GM19240 (cell line): ENCODE results near the gene TXNDC5.
"Not testable (repeated sequence)": the region's sequence is repeated elsewhere in the genome, so short reads cannot be mapped to it uniquely, and the experiment has no call there.

Source experiments
- DNase-seq: peaks from one replicate; pipeline ENCODE4 v3.0.0; 2011; ENCODE audit warnings: low spot score; ENCODE audit not compliant: insufficient read length

The TXNDC5 gene

DNA sequence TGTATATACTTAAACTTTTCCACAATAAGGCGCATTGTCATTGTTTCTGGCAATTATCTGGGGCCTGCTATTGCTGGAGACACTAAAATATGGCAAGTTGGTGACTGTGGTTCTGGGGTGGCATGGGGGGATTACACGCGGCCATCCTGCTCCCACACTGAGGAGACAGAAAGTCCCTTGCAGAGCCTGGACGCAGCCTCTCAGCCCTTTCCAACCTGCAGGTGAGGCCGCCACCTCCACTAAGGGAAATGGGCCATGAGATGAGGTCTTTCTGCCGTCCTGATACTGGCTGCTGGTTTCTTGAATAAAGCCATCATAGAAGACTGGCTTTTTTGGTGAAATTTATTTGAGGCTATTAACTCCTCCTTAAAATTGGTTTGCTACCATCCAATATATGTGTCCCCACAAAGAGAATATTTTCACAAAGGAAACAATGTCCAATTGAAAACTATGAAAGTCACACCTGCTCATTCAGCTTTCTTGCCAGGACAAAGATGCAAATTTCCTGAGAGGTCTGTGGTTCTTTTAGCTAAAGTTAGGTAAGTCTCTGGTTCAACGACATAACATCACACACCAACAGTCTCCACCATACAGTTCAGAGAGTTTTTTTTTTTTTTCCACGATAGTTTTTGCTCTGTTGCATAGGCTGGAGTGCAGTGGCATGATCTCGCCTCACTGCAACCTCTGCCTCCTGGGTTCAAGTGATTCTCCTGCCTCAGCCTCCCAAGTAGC is 13.0 kb downstream of the TXNDC5 start:
- DNase-seq: no peak

DNA sequence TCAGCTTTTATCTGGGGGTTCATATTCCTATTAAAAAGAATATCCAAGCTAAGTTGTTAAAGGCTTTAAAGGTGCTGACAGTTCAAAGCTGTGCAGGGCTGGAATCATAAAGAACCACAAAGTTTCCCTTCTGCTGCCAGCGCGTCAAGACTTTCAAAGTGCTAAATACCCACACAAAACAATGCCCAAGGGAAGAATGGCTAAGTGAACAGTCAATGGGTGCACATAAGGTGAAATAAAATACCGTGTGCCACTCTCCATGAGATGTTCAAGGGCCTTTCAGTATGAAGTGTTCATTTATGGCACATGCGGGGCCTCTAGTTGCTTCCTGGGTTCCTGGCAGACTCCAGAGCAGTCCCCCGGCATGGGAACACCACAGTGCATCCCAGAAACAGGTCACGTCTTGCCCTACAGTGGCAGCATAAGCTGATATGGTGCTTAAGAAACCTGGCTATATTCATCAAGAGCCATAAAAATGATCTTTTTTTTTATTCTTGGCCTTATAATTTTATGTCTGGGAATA is 14.1 kb downstream of the TXNDC5 start:
- DNase-seq: no peak

DNA sequence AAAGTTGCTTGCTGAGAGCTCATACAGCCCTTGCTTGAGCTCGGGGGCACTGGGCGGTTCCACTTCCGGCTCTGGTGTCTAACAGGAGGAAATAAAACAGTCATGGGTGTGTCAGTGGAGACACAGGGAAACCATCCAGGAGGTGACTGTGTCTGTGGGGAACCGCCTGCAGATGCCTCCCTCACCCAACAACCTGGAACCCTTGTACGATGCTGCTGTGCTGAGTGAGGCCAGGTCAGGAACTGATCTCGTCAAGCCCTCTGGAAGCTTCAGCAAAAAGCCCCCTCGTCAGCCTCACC is 15.5 kb downstream of the TXNDC5 start:
- DNase-seq: no peak

DNA sequence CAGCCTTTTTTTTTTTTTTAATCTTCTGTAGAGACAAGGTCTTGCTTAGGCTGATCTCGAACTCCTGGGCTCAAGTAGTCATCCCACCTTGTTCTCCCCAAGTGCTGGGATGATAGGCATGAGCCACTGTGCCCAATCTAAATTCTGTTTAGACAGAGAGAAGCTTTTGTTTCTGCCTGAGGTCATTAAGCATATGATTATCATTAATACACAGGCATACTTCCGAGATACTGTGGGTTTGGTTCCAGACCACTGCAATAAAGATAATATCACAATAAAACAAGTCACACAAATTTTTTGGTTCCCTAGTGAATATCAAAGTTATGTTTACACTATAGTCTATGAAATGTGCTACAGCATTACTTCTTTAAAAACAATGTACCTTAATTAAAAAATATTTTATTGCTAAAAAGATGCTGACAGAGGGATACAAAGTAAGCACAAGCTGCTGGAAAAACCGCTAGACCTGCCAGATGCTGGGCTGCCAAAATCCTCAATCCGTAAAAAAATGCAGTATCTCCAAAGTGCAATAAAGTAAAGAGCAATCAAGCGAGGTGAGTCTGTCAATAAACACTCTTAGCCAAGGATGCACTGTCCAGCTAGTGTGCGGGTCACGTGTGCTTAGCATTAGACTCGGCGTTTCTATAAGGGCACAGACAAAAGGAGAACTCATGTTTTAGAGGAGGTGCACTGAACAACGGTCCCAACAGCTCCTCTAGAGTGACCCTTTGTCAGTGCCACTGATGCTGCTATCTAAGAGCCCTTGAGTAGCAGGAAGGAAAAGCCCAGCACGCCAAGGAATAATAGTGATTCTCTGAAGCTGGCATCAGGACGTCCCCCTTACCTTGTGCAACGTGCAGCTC is 16.1 kb downstream of the TXNDC5 start:
- no peak for DNase-seq

DNA sequence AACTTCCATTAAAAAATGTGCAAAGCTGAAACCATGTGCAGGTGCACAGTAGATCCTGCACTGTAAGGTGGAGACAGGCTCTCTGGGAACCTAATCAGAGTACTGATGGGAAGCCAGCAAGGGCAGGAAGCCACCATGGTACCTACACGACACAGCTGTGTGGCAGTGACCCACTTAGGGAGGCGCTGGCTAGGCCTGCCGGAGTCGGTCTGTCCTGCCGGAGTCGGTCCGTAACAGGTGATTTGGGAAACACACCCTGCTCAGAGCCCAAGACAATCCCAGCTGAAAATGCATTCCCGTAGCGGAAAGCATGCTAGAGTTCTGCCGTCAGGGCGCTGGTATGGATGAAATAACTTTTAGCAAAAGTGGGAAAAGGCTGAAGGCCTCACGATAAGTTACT is 17.2 kb downstream of the TXNDC5 start:
- DNase-seq: no peak

DNA sequence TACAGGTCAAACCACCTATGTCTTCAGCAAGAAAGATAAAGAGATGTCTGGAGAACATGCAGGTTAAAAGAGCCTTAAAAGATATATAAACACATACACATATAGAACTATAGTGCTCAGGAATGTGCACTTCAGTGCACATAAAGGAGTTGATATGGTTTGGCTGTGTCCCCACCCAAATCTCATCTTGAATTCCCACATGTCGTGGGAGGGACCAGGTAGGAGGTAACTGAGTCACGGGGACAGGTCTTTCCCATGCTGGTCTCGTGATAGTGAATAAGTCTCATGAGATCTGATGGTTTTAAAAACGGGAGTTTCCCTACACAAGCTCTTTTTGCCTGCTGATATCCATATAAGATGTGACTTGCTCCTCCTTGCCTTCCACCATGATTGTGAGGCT is 18.2 kb downstream of the TXNDC5 start:
- not testable (repeated sequence) for DNase-seq

DNA sequence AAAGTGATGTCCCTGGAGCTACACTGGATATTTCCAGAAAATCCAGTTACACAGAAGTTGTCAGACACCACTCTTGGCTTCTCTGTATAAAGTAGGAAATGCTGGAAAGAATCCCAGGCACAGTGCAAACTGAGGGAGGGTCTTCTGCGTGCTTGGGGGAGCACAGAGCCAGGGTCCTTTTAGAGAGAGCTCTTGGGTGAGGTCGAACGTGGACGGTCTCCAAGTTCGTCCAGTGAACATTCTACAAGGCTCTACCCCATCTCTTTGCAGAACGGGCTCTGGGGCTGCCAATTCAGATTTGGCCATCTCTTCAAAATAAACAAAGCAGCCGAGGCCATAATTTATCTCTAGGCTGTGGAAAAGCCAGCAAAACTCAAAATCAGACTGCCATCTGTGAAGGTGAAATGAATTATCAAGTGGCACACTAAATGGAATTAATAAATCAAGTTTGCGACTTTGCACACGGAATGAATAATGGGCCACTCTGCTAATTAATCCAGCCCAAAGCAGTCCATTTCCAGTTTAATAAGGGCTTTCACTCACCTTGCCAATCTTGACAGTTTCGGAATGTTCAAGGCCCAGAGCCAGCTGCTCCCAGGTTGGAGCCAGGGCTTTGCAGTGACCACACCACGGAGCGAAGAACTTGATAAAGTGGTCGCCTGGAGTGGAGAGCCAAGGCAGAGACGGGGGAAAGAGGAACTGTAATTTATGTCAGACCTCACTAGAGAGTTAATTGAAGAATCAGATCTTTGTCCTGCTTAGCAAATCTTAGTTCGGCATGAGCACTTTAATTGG is 19.3 kb downstream of the TXNDC5 start:
- no peak for DNase-seq

DNA sequence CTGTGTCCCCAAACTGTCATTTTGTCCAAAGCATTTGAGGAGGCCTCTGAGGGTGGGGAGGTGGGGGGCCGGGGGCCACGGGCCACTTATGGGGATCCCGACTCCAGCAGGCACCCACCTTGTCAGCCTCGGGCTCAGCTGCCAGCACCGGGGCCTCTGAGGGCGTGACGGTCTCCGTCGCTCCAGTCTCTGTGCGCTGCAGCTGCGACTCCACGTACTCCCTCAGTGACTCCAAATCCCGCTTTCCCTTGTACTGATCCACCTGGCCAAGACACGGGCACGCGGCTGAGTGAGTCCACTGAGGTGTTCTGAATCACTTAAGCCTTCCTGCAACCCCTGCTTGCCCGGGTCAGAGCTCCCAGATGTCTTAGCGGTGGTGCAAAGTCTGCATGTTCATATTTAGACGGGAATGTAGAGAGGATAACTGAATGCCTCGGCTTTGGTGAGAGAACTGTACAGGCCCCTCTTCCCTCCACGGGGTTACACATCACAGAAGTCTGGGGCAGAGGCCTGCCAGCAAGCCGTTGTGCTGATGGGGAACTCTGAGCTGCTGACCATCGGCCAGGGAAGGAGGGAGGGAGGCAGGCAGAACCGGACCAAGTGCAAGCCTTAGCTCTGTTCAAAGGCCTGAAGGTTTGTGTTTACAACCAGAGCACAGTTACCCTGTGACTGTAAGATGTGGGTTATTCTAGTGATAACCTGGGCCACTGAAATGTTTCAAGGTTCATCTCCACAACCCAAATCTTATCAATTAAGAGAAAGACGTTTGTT is 21.8 kb downstream of the TXNDC5 start:
- no peak for DNase-seq

DNA sequence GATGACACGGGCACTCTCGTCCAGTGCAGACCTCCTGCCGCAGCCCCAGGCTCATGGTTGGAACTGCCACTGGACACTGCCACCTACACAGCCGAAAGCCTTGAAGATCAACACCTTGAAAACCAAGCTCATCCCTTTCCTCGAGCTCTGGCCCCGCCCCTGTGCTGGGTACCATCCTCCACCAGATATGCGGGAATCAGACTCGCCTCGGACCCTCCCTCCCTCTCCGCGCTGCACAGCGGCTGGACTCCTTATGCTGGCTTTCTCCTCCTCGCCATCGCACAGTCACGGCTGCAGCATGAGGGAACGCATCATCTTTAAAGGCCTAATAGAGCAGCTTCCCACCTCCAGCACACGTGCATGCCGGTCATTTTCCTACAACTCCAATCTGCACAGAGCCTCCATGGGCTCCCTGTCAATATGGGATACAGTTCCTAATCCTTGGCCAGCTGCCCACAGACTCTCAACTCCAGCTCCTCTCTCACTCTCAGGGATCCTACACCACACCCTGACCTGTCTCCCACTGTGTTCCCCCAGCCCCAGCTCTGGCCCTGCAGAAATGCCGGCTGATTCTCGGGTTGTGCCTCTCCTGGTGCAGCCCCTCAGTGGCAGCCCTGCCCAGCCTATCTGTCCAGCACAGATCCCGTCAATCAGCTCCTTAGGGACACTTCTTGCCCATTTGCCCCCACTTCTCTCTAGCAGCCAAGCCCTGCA is 23.2 kb downstream of the TXNDC5 start:
- no peak for DNase-seq

DNA sequence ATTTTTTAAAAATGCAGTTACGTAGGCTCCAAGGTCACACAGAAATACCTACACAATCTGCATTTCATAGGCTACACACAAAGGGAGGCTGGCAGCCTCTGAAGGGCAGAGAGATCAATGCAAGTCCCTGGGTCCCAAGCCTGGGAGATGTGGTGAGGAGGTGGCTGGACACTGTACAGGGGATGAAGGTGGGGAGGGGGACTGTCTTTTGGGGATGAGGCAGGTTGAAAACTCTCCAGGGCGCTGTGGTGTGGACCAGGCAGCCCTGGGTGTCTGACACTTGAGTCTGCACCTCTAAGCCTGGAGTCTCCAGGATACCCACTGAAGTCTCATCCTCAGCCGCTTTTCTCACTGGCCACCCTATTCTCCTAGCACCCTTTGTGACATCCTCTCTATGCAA is 24.5 kb downstream of the TXNDC5 start:
- no peak for DNase-seq

DNA sequence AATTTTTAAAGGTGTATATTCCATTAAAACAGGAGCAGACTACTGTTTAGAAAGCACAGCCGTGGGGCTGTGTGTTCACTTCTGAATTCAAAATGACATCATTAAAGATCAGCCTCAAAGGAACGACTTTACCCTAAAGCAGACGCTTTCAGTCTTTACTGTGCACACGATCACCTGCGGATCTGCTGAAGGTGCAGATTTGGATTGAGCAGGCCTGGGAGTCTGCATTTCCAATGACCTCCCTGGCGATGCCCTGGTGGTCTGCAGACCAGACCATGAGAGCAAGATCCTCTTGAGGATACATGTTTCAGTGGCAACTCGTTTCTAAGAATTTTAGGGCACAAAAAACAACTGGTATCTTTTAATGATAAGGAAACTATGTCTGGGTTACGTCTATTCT is 27.2 kb downstream of the TXNDC5 start:
- no peak for DNase-seq

DNA sequence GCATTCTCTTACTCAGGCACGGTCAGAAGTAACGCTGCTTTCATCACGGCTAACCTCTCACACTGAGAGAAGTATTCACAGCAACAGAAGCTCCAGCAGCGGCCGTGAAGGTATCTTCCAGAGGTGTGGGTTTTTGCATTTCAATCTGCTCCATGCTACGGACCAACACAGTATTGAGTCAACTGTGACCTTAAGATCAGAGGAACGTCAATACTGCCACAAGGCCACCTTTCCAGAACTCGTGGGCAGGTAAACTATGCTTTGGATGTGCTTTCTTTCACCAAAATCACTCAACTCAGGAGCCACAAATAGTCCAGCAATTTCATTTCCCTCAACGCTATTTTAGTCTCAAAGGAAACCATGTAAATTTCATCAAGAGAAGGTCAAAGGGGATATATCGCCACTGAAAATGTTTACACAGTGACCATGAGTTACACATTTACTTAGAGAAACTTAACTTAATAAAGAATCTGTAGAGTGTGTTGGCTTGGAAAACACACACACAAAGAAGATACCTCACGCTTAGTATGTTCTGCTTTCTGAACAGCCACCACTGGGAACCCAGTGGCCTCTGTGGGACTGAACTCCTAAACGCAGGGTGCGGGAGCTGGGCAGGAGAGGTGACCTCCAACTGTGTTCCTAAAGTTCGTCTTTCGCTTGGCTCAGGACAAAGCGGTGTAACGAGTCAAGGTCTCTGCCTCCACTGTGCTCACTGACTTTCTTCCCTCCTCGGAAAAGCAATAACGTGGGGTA is 27.9 kb downstream of the TXNDC5 start:
- DNase-seq: no peak

DNA sequence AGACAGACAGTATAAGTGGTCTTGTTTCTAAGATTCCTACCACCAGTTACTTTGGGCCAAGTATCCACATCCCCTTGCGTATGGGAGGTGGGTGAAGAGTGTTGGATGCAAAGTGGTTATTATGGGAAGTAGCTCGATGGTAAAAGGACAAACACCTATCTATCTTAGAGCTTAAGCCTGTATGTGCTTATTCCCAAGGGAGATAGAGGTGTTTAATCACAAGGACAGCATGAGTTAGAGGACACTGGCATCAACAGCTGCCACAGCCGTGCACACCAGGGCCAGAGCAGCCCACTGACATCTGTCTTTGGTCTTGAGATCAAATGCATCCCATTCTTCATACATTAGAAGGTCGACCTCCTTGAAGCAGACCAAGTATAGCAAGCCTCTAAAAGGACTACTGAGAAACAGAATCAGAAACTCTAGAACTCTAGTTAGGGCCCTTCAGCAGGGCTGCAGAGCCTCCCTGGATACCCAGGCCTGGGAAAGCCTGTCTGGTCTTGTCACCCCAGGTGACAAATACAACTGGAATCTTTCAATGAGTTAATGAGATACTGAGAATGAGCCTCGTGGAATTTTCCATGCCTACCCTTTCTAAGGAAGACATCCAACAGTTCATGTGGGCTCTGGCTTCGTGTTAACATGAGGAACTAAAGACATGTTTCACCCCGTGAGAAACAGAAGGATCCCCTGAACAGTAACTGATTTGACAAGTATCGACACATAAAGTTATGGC is 28.7 kb downstream of the TXNDC5 start:
- no peak for DNase-seq

DNA sequence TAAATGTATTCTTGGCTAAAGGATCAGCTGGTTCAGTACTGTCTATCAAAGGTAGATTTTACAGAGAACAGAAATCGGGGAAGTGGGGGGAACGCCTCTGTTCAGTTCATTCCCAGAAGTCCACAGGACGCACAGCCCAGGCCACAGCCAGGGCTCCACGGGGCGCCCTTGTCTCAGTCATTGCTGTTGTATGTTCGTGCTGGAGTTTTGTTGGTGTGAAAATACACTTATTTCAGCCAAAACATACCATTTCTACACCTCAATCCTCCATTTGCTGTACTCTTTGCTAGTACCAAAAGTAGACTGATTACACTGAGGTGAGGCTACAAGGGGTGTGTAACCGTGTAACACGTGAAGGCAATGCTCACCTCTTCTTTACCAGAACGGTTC is 29.9 kb downstream of the TXNDC5 start:
- no peak for DNase-seq

DNA sequence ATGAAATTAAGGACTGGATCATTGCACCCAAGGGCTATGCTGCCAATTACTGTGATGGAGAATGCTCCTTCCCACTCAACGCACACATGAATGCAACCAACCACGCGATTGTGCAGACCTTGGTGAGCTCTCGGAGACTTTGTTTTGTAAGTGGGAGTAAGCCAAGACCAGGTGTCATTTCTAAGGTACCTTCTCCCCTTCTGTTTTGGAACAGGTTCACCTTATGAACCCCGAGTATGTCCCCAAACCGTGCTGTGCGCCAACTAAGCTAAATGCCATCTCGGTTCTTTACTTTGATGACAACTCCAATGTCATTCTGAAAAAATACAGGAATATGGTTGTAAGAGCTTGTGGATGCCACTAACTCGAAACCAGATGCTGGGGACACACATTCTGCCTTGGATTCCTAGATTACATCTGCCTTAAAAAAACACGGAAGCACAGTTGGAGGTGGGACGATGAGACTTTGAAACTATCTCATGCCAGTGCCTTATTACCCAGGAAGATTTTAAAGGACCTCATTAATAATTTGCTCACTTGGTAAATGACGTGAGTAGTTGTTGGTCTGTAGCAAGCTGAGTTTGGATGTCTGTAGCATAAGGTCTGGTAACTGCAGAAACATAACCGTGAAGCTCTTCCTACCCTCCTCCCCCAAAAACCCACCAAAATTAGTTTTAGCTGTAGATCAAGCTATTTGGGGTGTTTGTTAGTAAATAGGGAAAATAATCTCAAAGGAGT is 30.4 kb downstream of the TXNDC5 start:
- DNase-seq: no peak

DNA sequence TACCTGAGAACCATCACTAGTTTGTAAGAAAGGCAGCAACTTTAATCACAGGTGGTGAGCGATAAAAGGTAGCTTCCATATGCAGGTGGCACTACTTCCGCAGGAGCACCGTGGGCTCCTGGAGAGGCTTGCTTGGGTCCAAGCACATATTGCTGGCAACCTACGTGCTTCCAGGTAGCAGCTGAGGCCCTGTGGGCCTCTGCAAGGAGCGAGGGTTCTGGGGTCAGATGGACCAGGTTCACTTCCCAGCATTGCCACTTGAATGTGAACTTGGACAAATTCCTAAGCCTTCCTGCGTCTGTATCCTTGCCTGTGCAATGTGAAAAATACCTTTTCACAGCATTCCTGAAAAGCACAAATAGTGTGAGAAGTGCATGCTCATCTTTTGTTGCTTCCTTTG is 31.0 kb downstream of the TXNDC5 start:
- DNase-seq: no peak

DNA sequence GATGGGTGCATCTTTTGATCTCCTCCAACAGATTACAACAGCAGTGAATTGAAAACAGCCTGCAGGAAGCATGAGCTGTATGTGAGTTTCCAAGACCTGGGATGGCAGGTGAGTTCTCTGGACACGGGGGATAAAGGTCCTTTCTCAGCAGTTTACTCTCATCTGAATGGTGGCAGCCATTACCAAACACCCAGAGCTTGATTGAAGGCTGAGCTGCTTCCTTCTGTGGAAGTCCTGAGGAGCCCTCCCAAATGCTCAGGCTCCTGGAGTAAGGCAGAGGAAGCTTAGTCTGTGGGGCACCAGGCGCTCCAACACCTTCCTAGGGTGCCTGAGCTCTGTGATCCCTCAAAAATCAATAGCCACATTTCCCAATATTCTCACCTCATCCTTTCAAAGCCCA is 31.5 kb downstream of the TXNDC5 start:
- no peak for DNase-seq

DNA sequence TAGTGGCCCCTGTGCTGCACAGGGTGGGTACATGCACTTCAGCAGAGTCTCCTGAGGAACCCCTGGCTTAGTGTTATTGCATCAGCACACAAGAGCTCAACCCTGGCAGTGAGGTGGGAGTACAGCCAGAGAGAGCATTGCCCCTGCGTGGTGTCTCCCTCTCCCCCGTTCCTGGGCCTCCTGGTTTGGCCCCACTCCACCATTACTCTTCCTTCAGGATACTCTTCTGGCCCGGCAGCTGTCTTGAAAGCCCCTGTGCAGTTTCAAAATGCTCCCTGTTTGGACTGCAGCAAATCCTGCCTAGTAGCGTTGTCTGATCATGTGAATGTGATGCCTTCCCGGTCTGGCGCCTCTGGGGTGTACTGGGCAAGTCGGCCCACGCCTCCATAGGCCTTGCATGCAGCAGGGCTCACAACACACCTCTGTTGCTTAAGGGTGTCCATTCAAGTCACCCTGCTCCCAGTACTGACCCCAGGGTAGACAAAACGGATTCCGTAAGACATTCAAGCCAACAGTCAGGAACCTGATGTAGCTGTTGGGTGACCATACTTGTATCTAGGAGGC is 32.1 kb downstream of the TXNDC5 start:
- DNase-seq: no peak
